GM19099 (cell line): ENCODE results near the gene C1orf159.

Source experiments
- POLR2A ChIP-seq: IDR thresholded peaks from 3 replicates; pipeline ENCODE4 v1.6.1; 2011; ENCODE audit warnings: low read depth; ENCODE audit not compliant: insufficient read length; ENCODE audit errors: extremely low read depth

C1orf159 gene

GRCh38 chr1:1092149-1092855 is 23.6 kb downstream of the C1orf159 start:
- no peak for TF ChIP-seq POLR2A

GRCh38 chr1:1091344-1092148 is 24.3 kb downstream of the C1orf159 start:
- no peak for TF ChIP-seq POLR2A

- TF ChIP-seq POLR2A: no peak
Measured at GRCh38 chr1:1090424-1091343, 25.2 kb downstream of the C1orf159 start.

- no peak for TF ChIP-seq POLR2A
Measured at GRCh38 chr1:1089731-1090423, 26.0 kb downstream of the C1orf159 start.

GRCh38 chr1:1088801-1089680 is 26.8 kb downstream of the C1orf159 start:
- TF ChIP-seq POLR2A: no peak

- no peak for TF ChIP-seq POLR2A
Measured at GRCh38 chr1:1088029-1088800, 27.7 kb downstream of the C1orf159 start.

- TF ChIP-seq POLR2A: no peak
Measured at GRCh38 chr1:1087351-1088028, 28.4 kb downstream of the C1orf159 start.

GRCh38 chr1:1086911-1087341 is 29.0 kb downstream of the C1orf159 start:
- TF ChIP-seq POLR2A: no peak

GRCh38 chr1:1085911-1086841 is 29.7 kb downstream of the C1orf159 start:
- TF ChIP-seq POLR2A: no peak

GRCh38 chr1:1085171-1085841 is 30.6 kb downstream of the C1orf159 start:
- no peak for TF ChIP-seq POLR2A
